Measurements from ENCODE around the gene SIM2. TPM values are rescaled to one million over a fixed set of nuclear protein-coding genes. Genes with fewer than 3 reads are reported as not detected.

Gene SIM2
- total and polyA plus RNA-seq, 2 of the 13 experiments (the other 11 are each of a cell fraction or from before 2014, with no cell fraction given): 0.36 to 0.53 TPM

DNA sequence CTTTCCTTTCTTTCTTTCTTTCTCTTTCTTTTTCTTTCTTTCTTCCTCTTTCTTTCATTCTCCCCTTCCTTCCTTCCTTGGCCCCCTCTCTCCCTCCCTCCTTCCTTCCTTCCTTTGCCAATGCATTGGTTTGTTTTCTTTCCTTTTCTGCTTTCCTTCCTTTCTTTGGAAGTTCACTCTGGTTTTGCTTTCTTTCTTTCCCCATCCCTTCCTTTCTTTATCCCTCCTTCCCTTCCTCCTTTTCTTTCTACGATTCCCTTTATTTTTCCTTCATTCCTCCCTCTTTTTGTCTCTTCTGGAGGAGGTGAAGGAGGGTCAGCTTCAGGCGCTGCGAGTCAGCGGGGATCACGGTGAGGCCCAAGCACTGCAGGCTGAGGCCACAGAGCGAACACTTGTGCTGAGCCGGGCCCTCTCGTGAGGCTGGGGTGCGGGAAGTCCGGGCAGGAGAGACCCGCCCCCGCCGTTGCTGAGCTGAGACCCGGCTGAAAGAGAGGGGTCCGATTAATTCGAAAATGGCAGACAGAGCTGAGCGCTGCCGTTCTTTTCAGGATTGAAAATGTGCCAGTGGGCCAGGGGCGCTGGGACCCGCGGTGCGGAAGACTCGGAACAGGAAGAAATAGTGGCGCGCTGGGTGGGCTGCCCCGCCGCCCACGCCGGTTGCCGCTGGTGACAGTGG, 1.5 kb downstream of the SIM2 start:
- DNase-seq (ENCODE audit: low spot score): no peak
- TF ChIP-seq ZNF678 (CRISPR knock-in tag; IDR thresholded peaks at IDR 0.05) (no peak), YY1 (IDR thresholded peaks at IDR 0.05; ENCODE audit: insufficient read depth, insufficient replicate concordance, low read depth, low read length) (no peak), TOPORS (CRISPR knock-in tag; IDR thresholded peaks at IDR 0.05) (no peak)
- TF ChIP-seq, protein P1, sequence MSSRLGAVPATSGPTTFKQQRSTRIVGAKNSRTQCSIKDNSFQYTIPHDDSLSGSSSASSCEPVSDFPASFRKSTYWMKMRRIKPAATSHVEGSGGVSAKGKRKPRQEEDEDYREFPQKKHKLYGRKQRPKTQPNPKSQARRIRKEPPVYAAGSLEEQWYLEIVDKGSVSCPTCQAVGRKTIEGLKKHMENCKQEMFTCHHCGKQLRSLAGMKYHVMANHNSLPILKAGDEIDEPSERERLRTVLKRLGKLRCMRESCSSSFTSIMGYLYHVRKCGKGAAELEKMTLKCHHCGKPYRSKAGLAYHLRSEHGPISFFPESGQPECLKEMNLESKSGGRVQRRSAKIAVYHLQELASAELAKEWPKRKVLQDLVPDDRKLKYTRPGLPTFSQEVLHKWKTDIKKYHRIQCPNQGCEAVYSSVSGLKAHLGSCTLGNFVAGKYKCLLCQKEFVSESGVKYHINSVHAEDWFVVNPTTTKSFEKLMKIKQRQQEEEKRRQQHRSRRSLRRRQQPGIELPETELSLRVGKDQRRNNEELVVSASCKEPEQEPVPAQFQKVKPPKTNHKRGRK (CRISPR knock-in tag; IDR thresholded peaks at IDR 0.05): peak; percentile 99
- TF ChIP-seq, protein P2, sequence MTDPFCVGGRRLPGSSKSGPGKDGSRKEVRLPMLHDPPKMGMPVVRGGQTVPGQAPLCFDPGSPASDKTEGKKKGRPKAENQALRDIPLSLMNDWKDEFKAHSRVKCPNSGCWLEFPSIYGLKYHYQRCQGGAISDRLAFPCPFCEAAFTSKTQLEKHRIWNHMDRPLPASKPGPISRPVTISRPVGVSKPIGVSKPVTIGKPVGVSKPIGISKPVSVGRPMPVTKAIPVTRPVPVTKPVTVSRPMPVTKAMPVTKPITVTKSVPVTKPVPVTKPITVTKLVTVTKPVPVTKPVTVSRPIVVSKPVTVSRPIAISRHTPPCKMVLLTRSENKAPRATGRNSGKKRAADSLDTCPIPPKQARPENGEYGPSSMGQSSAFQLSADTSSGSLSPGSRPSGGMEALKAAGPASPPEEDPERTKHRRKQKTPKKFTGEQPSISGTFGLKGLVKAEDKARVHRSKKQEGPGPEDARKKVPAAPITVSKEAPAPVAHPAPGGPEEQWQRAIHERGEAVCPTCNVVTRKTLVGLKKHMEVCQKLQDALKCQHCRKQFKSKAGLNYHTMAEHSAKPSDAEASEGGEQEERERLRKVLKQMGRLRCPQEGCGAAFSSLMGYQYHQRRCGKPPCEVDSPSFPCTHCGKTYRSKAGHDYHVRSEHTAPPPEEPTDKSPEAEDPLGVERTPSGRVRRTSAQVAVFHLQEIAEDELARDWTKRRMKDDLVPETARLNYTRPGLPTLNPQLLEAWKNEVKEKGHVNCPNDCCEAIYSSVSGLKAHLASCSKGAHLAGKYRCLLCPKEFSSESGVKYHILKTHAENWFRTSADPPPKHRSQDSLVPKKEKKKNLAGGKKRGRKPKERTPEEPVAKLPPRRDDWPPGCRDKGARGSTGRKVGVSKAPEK (CRISPR knock-in tag; IDR thresholded peaks at IDR 0.05; ENCODE audit: borderline replicate concordance): peak; percentile 17; the same call in 1 of the 2 replicates
- Histone ChIP-seq H3K79me2 (ENCODE audit: insufficient read depth, low read length) (no peaks in the 10 kb centered on the region), H3K9me3 (ENCODE audit: low read length) (no peaks in the 10 kb centered on the region), H2AFZ (ENCODE audit: low read length) (no peak overlapping the region), H3K9ac (ENCODE audit: insufficient read depth, low read depth, low read length) (0 out of 2 replicates have a peak overlapping the region, but pooled peaks have one; percentile 17), H3K4me1 (ENCODE audit: insufficient read depth, low read length) (peaks cover 10% of the 10 kb centered on the region), H3K27ac (ENCODE audit: extremely low read length, insufficient read depth, low read length) (no peak overlapping the region), H4K20me1 (ENCODE audit: insufficient read depth, low read length) (no peaks in the 10 kb centered on the region), H3K4me3 (replicated peaks in 1 of 3; ENCODE audit: insufficient read depth in 1 of 3, low read depth in 2 of 3, low read length in 3 of 3) (peak overlapping the region; percentile 40 to 73 (median 52); a peak in 4 of 6 replicates), H3K36me3 (replicated peaks in 1 of 2; ENCODE audit: control insufficient read depth in 1 of 2, insufficient read depth in 2 of 2, low read length in 2 of 2) (no peaks in the 10 kb centered on the region), H3K27me3 (ENCODE audit: control insufficient read depth in 1 of 2, insufficient read depth in 2 of 2, low read length in 2 of 2) (peaks cover 7 to 79% of the 10 kb centered on the region in 2 experiments), H3K4me2 (ENCODE audit: low read depth, low read length) (peak overlapping the region; percentile 92)
- in situ Hi-C loops (cut with HindIII; ENCODE audit: extremely low pct_ligation_motif_present, low pct_unique_long_range_greater_than_20kb): no loop called here
- intact Hi-C loops (cut with micrococcal nuclease; ENCODE audit: unreplicated experiment): no loop called here
- no TSS peak for BruUV-seq (replicated peaks)
- CTCF ChIA-PET (ENCODE audit: low intra/inter-chr PET ratio, low total read pairs): no interaction called here
- WGBS (ENCODE audit: low lambda C conversion rate): 40% methylated on average over 25 of the region's 30 CpGs
- no peak for FAIRE-seq
- ATAC-seq: no peak
- POLR2A ChIA-PET: no interaction called here

Data from HepG2 (cell line).